ENCODE measurements around the gene MAST4.

Gene MAST4

GRCh38 chr5:66875315-66875714 lies 279.1 kb downstream of the MAST4 start:
- no peak for DNase-seq (ENCODE audit: low spot score)

GRCh38 chr5:66876266-66876807 lies 280.1 kb downstream of the MAST4 start:
- no peak for DNase-seq (ENCODE audit: low spot score)

GRCh38 chr5:66877843-66878242 lies 281.6 kb downstream of the MAST4 start:
- DNase-seq (ENCODE audit: low spot score), result peak; percentile 46

GRCh38 chr5:66880401-66880800 lies 284.2 kb downstream of the MAST4 start:
- DNase-seq (ENCODE audit: low spot score), result no peak

GRCh38 chr5:66881480-66882161 lies 285.4 kb downstream of the MAST4 start:
- no peak for DNase-seq (ENCODE audit: low spot score)

DNA sequence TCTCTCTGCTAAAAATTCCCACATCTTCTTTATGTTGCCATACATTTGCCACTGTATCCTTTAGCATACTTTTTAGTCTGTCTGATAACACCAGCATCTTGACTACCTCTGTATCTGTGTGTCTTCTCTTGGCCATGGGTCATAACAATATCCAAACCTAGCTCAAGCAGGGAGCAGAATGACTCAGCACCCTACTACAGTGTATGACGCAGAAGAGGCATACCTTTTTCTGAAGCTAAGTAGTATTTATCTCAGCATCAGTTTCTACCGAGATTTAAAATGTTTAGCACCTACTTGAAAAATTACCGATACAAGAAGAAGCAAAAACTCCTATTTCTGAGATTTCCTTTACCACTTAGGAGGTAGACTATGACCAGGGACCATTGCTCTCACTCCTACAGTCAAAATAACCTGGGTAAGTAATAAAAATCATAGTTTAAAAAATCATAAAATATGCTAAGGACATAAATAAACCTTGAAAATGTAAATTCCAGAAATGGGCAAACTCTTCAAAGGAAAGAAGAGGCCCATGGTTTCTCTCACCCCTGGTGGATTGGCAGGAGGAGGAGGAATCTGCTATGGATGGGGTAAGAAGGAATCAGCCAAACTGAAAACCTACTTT lies 286.5 kb downstream of the MAST4 start:
- DNase-seq (ENCODE audit: low spot score), result peak; percentile 80

DNA sequence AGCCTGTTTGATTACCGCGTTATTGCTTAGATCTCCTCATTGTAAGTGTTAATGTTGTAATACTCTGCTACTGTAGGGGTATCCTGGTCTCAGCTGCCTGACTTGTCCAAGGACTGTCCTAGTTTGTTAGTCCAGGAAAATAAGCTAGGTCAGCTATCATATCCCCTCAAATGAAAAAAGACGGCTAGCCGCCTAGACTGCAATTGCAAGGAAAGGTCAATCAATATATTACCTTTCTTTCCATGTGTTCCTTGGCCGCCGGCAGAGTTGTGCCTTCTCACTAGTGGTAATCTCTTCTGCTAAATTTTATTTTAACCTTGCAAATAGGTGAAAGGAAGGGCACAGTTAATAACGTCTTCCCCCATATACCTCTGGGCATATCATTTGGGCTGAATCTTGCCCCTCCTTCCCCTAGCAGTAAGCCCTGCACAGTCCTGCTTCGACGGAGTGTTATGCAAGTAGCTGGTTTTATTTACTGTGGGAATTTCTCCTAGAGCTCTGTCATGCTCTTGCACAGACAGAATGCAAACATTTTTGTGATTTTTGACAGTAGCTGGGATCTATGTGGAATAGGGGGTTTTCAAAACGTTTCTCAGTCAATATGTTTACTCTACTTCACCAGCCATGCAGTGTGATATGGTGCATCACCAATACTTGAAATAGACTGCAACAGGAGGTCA lies 288.5 kb downstream of the MAST4 start:
- DNase-seq (ENCODE audit: low spot score), result no peak

- no peak for DNase-seq (ENCODE audit: low spot score)
Measured at GRCh38 chr5:66886941-66887340, 290.7 kb downstream of the MAST4 start.

DNA sequence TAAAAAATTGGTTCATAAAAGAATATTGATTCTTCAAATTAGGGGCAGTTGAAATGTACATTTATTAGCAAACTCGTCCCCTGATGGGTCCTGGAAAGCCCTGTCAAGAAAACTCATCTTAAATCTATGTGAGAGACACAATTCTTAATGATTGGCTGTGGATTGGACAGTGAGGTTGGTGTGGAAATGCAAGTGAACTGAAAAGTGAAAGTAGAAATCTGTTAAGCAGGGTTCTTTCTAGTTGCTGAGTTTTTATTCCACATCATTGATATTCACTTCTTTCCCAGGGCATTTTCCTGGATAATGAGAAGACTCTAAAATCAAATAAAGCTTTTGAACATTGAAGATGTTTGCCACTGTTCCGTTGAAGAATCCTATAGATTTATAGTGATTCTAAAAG lies 292.4 kb downstream of the MAST4 start:
- no peak for DNase-seq (ENCODE audit: low spot score)

- DNase-seq (ENCODE audit: low spot score), result no peak
Measured at GRCh38 chr5:66889056-66889455, 292.9 kb downstream of the MAST4 start.

DNA sequence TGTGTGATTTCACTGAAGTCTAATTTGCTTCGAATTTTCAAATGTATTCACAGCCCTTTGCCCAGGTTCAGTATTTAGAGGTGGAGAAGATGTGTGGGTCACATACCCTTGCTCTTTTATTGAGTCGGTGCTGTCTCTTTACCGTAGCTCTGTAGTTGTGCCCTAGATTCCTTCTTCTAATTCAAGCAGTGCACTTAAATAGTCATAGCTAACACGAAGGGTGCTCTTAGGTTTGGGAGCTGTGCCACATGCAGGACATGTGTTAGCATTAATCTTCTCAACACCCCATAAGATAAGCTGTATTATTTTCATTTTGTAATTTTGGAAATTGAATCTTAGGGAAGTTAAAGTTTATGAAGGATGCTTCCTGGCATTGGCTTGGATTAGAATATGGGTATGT lies 293.3 kb downstream of the MAST4 start:
- no peak for DNase-seq (ENCODE audit: low spot score)

GRCh38 chr5:66891184-66891925 lies 295.2 kb downstream of the MAST4 start:
- no peak for DNase-seq (ENCODE audit: low spot score)

- peak; percentile 46 for DNase-seq (ENCODE audit: low spot score)
Measured at GRCh38 chr5:66892716-66893115, 296.5 kb downstream of the MAST4 start.

DNA sequence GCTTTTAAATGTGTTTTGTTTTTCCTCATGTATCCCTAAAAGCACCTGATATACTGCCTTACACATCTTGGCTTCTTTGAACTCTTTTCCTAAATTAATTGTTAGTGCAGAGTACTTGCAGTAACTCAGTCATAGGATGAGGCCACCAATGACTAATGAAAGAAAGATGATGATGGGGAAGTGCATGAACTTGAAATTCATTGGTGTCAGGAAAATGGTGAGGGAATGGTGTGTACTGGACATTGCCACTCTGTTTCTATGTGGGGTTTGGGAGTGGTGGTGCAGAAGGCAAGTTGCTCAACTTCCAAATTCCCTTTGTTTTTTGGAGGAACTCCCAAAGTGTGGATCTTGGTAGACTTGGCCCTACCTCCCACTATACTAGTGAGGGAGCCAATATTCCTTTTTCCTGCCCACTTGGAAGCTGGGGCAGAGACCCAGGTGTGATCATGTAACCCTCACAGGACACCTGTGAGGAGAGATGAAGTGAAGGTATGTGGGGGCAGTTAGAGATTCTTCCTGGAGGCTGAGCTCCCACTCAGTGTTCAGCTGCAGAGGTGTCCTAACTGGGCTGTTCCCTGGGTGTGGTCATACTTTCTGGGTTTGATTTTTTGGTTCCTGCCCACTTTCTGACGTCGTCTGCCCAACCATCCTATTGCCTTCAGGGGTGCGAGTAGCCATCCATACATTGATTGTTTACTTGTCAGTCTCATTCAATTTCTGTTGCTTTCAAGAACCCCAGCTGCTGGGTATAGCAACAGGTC lies 298.5 kb downstream of the MAST4 start:
- DNase-seq (ENCODE audit: low spot score), result no peak

DNA sequence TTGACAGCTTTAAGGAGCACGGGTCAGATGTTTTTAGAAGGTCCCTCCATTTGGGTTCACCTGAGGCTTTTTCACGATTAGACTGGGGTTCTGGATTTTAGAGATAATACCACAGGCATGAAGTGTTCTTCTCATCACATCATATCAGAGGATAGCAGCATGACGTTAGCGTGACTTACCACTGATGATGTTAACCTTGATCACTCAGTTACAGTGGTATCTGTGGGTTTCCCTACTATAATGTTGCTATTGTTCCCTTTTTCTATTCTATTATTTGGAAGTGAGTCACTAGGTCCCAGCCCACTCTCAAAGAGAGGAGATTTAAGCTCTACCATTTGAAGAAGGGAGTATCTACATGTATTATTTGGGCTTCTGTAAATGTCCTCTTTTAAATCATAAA lies 300.0 kb downstream of the MAST4 start:
- peak; percentile 13 for DNase-seq (ENCODE audit: low spot score)

DNA sequence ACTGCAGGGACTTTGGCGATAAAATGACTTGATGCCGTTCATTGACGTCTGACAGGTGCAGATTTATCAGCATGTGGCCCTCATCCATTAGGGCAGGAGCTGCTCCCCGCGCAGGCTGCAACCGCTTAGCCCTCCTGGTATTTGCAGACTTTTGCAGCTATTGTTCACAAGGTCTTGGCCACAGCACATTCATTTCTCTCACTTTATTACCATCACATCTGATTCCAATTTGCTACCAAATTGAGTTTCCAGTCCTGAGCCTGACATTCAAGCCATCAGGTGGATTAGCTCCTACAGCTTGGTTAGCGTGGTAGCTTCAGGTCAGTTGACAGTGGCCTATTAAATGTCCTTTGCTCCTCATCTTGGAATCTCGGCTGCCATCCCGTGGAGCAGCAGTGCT lies 301.2 kb downstream of the MAST4 start:
- no peak for DNase-seq (ENCODE audit: low spot score)

DNA sequence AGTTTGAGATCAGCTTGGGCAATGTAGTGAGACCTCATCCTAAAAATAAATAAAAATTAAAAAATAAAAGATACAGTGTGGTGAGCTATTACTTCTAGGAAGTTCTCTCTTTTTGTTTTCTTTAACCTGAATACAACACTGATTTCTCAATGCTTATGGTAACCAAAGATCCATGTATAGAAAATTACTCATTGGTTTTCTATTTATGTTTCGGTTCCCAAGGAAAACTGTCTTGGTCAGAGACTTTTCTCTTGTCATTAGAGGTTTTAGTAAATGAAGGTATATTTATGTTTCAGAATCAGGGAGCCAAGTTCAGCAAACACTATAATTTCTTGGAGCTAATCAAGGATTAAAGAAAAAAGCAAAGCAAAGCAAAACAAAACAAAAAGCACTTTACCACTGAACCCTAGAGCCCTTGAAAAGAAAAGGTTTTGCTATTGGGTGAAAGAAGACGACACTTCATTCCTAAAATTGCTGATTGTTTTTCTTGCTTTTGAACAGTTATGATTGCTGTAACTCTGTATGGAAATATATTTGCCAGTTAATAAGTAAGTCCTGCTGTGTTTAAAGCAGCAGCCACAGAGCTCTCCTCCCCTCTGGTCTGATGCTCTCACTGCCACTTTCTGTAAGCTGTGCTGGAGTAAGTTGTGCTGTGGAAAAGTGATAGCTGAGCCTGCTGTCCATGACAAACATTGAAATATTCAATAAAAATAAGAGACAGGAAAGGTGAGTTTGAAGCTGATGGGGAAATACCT lies 302.2 kb downstream of the MAST4 start:
- no peak for DNase-seq (ENCODE audit: low spot score)

- DNase-seq (ENCODE audit: low spot score), result no peak
Measured at GRCh38 chr5:66903218-66903617, 307.0 kb downstream of the MAST4 start.

DNA sequence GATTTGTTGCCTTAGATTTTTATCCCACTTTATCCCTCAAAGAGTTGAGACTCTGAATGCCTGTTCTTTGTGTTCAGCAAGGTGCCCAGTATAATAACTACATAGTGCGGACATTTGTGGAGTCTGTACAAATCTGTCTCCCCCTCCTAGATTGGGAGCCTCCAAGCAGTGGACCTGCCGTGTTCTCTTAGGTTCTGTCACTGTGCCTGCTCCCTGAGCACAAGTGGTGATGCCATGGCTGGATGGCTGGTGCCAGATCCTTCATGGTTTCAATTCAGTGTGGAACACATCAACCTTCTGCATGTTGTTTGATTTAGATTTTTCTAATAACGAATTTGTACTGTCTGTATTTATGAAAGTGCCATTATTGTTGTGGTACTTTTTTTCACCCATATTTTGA lies 307.5 kb downstream of the MAST4 start:
- DNase-seq (ENCODE audit: low spot score), result no peak

DNA sequence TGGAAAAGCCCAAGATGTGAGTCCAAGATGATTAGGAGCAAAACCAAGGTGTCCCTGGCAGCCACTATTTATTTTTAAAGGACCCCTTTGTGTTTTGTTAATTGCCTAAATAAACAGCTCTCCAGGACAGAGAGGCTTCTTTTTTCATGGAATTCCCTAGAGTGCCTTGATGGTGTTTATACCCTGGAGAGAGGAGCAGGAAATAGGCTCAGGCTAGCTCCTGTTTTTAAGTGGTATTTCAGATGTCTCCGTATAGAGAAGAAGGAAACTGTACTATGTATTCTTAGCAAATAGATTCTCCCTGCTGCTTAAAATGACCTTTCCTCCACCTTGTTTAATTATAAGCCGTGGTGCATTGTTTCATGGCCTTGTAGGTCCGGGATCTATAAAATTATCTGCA lies 308.0 kb downstream of the MAST4 start:
- DNase-seq (ENCODE audit: low spot score), result no peak

DNA sequence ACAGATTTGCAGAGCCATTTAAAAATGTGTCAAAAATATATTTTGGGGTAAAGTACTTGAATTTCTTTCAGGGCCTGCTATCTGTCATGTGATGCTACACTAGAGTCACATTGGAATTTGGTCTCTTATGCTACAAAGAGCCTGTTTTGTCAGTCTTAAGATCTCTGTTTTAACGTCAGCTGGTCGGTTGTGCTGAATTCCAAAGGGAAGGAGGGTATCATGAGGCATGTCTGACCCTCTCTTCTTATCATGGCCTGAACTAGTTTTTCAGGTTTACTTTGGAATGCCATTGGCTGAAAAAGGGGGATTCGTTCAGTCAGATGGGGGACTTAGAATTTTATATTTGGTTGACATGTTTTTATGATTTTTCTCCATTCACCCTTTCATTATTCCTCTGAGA lies 309.8 kb downstream of the MAST4 start:
- DNase-seq (ENCODE audit: low spot score), result no peak
